Nephron (organoid): ENCODE results near the gene TMEM145.

Experiments used
- H3K27ac Mint-ChIP-seq, 3 experiments: 2 replicates each; pipeline ENCODE4 v1.8.0; 2020; ENCODE audit warnings: mixed read lengths in 3 of 3, mild to moderate bottlenecking in 2 of 3, moderate library complexity in 1 of 3
- H3K27me3 Mint-ChIP-seq: 2 replicates; pipeline ENCODE4 v1.8.0; 2021; ENCODE audit warnings: low read depth, mild to moderate bottlenecking, moderate library complexity, mixed read lengths
- H3K36me3 Mint-ChIP-seq: 2 replicates; pipeline ENCODE4 v1.8.0; 2020; ENCODE audit warnings: low read depth, mixed read lengths
- H3K4me1 Mint-ChIP-seq: 2 replicates; pipeline ENCODE4 v1.8.0; 2020; ENCODE audit warnings: mixed read lengths
- H3K4me3 Mint-ChIP-seq, 3 experiments: 2 replicates each; pipeline ENCODE4 v1.8.0; 2020; ENCODE audit warnings: mild to moderate bottlenecking in 3 of 3, mixed read lengths in 3 of 3, moderate library complexity in 2 of 3
- H3K9me3 Mint-ChIP-seq: 2 replicates; pipeline ENCODE4 v1.8.0; 2020; ENCODE audit warnings: mixed read lengths
- CTCF ChIP-seq, 3 experiments: fragments of 200-600 bp; sonication (generic); IDR thresholded peaks; one replicate each; pipeline ENCODE4 v1.5.0; 2021; ENCODE audit warnings: antibody characterized with exemption in 3 of 3; ENCODE audit not compliant: unreplicated experiment in 3 of 3

The TMEM145 gene

GRCh38 chr19:42343344-42344110 lies 30.4 kb downstream of the TMEM145 start:
- Mint-ChIP-seq H3K27me3 (no peaks in the 10 kb centered on the region), H3K36me3 (peaks cover 43% of the 10 kb centered on the region), H3K4me3 (no peak overlapping the region), H3K9me3 (no peaks in the 10 kb centered on the region), H3K4me1 (no peaks in the 10 kb centered on the region), H3K27ac (no peak overlapping the region)
- TF ChIP-seq CTCF (IDR thresholded peaks at IDR 0.05; ENCODE audit: unreplicated experiment in 3 of 3) = no peak

- no peak for TF ChIP-seq CTCF (IDR thresholded peaks at IDR 0.05; ENCODE audit: unreplicated experiment in 3 of 3)
- no peaks in the 10 kb centered on the region for H3K4me1 Mint-ChIP-seq
- no peak overlapping the region for H3K4me3 Mint-ChIP-seq
- H3K9me3 Mint-ChIP-seq = no peaks in the 10 kb centered on the region
- H3K36me3 Mint-ChIP-seq = peaks cover 41% of the 10 kb centered on the region
- no peaks in the 10 kb centered on the region for H3K27me3 Mint-ChIP-seq
- H3K27ac Mint-ChIP-seq = no peak overlapping the region
These were observed 31.3 kb downstream of the TMEM145 start for GRCh38 chr19:42344336-42344893.

GRCh38 chr19:42345191-42345812 lies 32.2 kb downstream of the TMEM145 start:
- H3K27me3 Mint-ChIP-seq = no peaks in the 10 kb centered on the region
- H3K4me1 Mint-ChIP-seq = no peaks in the 10 kb centered on the region
- no peaks in the 10 kb centered on the region for H3K9me3 Mint-ChIP-seq
- peaks cover 44% of the 10 kb centered on the region for H3K36me3 Mint-ChIP-seq
- no peak for TF ChIP-seq CTCF (IDR thresholded peaks at IDR 0.05; ENCODE audit: unreplicated experiment in 3 of 3)
- H3K4me3 Mint-ChIP-seq = no peak overlapping the region
- H3K27ac Mint-ChIP-seq = no peak overlapping the region

GRCh38 chr19:42348211-42348610 lies 35.1 kb downstream of the TMEM145 start:
- Mint-ChIP-seq H3K4me1 (no peaks in the 10 kb centered on the region), H3K36me3 (peaks cover 42% of the 10 kb centered on the region), H3K27ac (no peak overlapping the region), H3K9me3 (no peaks in the 10 kb centered on the region), H3K27me3 (no peaks in the 10 kb centered on the region), H3K4me3 (no peak overlapping the region)
- TF ChIP-seq CTCF (IDR thresholded peaks at IDR 0.05; ENCODE audit: unreplicated experiment in 3 of 3) = no peak

- H3K4me1 Mint-ChIP-seq = no peaks in the 10 kb centered on the region
- H3K9me3 Mint-ChIP-seq = no peaks in the 10 kb centered on the region
- no peak for TF ChIP-seq CTCF (IDR thresholded peaks at IDR 0.05; ENCODE audit: unreplicated experiment in 3 of 3)
- H3K36me3 Mint-ChIP-seq = peaks cover 45% of the 10 kb centered on the region
- no peaks in the 10 kb centered on the region for H3K27me3 Mint-ChIP-seq
- H3K27ac Mint-ChIP-seq = no peak overlapping the region
- H3K4me3 Mint-ChIP-seq = no peak overlapping the region
These were observed 36.4 kb downstream of the TMEM145 start for GRCh38 chr19:42349378-42350107.
